HL-60 (cell line): Measurements from ENCODE around the gene CGA.

Experiments used
- DNase-seq, 2 experiments: peaks; one replicate each; pipeline ENCODE4 v3.0.0-alpha.2; 2010 to 2020; ENCODE audit warnings: low read depth in 1 of 2, low spot score in 1 of 2
- H3K27ac ChIP-seq: fragments of 250-450 bp; sonication (Bioruptor Pico); replicated peaks from 2 replicates; pipeline ENCODE4 v1.5.1; 2020; ENCODE audit warnings: mild to moderate bottlenecking, moderate library complexity
- H3K27me3 ChIP-seq: fragments of 250-450 bp; sonication (Bioruptor Pico); 2 replicates; pipeline ENCODE4 v1.5.1; 2021; ENCODE audit warnings: mild to moderate bottlenecking, moderate library complexity; ENCODE audit not compliant: insufficient read depth, poor library complexity, severe bottlenecking
- H3K4me3 ChIP-seq: replicated peaks from 2 replicates; pipeline ENCODE4 v1.5.1; 2011; ENCODE audit warnings: mild to moderate bottlenecking, control low read depth, low read length; ENCODE audit not compliant: insufficient read depth
- CTCF ChIP-seq: IDR thresholded peaks from one replicate; pipeline ENCODE4 v1.5.1; 2011; ENCODE audit warnings: low read length, control low read depth, inconsistent platforms; ENCODE audit not compliant: insufficient read depth
- GABPA ChIP-seq: IDR thresholded peaks from 2 replicates; pipeline ENCODE4 v1.6.1; 2012; ENCODE audit warnings: low read depth
- POLR2AphosphoS5 ChIP-seq: IDR thresholded peaks from 2 replicates; pipeline ENCODE4 v1.6.1; 2012; ENCODE audit warnings: low read depth
- REST ChIP-seq: IDR thresholded peaks from 2 replicates; pipeline ENCODE4 v1.6.1; 2012; ENCODE audit warnings: low read depth; ENCODE audit not compliant: insufficient replicate concordance
- SPI1 ChIP-seq: IDR thresholded peaks from 2 replicates; pipeline ENCODE4 v1.6.1; 2012; ENCODE audit warnings: low read depth, mild to moderate bottlenecking, borderline replicate concordance

Gene CGA

GRCh38 chr6:87126501-87126900 is 31.6 kb upstream of the CGA start:
- Histone ChIP-seq H3K27ac (no peak overlapping the region), H3K27me3 (no peaks in the 10 kb centered on the region), H3K4me3 (no peak overlapping the region)
- no peak for TF ChIP-seq GABPA
- no peak for DNase-seq

GRCh38 chr6:87124074-87124473 is 29.2 kb upstream of the CGA start:
- no peak for DNase-seq
- TF ChIP-seq GABPA (no peak), POLR2AphosphoS5 (no peak), REST (no peak), CTCF (no peak), SPI1 (no peak)

GRCh38 chr6:87122477-87122876 is 27.6 kb upstream of the CGA start:
- TF ChIP-seq GABPA (no peak), REST (no peak), CTCF (no peak), SPI1 (no peak), POLR2AphosphoS5 (no peak)
- DNase-seq, result no peak
- Histone ChIP-seq H3K4me3 (no peak overlapping the region), H3K27ac (no peak overlapping the region), H3K27me3 (no peaks in the 10 kb centered on the region)

More at GRCh38 chr6:87124074-87124473, 29.2 kb upstream of the CGA start:
- no peaks in the 10 kb centered on the region for H3K27me3 ChIP-seq
- H3K27ac ChIP-seq, result no peak overlapping the region
- H3K4me3 ChIP-seq, result no peak overlapping the region

- DNase-seq, result no peak
- Histone ChIP-seq H3K27ac (no peak overlapping the region), H3K4me3 (no peak overlapping the region), H3K27me3 (no peaks in the 10 kb centered on the region)
- no peak for TF ChIP-seq GABPA
- TF ChIP-seq SPI1, result no peak
- no peak for TF ChIP-seq CTCF
- no peak for TF ChIP-seq REST
- TF ChIP-seq POLR2AphosphoS5, result no peak
Measured at GRCh38 chr6:87118054-87118453, 23.1 kb upstream of the CGA start.
